GM21737 (cell line): ENCODE measurements around the gene C12orf56.
"Not testable (repeated sequence)": the region's sequence is repeated elsewhere in the genome, so short reads cannot be mapped to it uniquely, and the experiment has no call there.

Source experiments
- ATAC-seq: cut with Tn5 transposase; IDR thresholded peaks from one replicate; pipeline ENCODE4 v1.9.1; 2021; ENCODE audit warnings: mild to moderate bottlenecking, moderate library complexity; ENCODE audit not compliant: unreplicated experiment

The C12orf56 gene

DNA sequence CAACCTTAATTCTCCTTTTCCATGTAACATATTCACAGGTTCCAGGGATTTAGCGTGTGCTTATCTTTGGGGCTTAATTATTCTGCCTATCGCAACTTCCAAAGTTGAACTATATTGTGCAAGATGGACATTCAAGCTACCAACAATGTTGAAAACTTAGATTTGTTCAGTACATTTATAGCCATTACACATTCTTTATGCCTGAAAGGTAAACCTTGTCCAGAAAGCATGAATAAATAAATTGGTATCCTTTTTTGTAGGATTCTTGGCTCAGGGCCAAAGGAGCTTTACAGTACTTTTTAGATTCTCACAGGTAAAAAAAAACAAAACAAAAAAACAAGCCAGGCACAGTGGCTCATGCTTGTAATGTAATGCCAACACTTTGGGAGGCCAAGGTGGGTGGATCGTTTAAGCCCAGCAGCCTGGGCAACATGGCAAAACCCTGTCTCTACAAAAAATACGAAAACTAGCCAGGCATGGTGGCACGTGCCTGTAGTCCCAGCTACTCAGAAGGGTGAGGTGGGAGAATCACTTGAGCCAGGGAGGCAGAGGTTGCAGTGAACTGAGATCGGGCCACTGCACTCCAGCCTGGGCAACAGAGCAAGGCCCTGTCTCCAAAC is 3.3 kb downstream of the C12orf56 start:
- ATAC-seq = no peak

DNA sequence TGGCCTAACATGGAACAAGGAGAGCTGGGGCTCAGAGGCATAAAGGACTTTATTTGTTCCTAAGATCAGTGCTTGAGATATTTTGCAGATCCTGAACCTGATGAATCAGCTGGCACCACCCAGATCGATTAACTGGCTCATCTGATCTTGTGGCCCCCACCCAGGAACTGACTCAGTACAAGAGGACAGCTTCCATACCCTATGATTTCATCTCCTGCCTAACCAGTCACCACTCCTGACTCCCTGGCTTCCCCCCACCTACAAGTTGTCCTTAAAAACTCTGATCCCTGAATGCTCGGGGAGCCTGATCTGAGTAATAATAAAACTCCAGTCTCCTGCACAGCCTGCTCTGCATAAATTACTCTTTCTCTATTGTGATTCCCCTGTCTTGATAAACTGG is 5.1 kb downstream of the C12orf56 start:
- ATAC-seq = no peak

DNA sequence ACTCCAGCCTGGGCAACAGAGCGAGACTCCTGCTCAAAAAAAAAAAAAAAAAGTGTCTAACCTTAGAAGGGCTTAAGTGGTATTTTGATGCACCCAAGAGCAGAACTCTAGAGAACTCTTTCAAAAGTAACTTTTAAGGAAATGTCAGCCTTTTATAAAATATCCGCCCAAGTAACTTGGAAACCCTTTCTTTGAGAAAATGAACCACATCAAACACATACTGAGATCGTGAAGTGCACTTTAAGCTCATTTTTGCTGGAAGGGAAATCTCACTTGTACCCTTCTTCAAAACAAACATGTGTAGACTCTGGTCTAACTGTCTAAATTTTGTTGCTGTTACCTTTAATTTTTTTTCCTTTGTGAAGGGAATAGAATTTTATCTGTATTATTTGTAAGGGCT is 5.5 kb downstream of the C12orf56 start:
- no peak for ATAC-seq

DNA sequence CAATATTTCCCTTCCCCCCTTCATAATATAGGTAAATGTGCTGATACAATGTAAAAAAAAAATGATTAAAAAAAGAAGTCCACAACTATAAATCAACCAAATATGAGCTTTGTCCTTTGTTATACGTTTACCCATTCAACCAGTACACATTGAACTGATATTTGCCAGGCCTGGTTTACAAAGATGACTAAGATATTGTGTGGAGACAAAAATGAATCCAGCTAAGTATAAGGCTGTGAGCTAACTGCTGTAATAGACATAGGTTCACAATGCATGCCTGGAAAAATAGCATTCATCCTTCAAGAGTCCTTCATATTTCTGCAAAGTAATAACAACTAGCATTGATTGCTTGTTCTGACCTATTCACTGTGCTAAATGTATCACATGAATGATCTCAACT is 6.9 kb downstream of the C12orf56 start:
- no peak for ATAC-seq

DNA sequence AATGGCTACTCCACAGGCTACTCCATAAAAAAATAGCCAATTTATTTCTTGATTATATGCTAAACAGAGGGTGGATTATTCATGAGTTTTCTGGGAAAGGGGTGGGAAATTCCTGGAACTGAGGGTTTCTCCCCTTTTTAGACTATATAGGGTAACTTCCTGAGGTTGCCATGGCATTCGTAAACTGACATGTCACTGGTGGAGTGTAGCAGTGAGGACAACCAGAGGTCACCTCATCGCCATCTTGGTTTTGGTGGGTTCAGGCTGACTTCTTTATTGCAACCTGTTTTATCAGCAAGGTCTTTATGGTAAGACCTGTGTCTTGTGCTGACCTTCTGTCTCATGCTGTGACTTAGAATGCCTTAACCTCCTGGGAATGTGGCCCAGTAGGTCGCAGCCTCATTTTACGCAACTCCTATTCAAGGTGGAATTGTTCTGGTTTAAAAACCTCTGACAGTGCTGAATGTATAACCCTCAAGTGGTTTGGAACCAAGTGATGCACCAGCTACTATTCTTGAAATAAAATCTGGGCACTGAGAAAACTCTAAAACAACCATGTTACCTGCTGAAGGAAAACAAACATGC is 27.7 kb downstream of the C12orf56 start:
- no peak for ATAC-seq

DNA sequence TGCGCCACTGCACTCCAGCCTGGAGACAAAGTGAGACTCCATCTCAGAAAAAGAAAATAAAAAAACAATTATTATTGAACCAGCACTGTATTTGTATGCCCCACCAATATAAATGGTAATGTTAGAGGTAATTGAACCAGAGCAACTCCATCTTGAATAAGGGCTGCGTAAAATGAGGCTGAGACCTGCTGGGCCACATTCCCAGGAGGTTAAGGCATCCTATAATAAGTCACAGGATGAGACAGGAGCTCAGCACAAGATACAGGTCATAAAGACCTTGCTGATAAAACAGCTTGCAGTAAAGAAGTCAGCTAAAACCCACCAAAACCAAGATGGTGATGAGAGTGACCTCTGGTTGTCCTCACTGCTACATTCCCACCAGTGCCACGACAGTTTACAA is 29.4 kb downstream of the C12orf56 start:
- not testable (repeated sequence) for ATAC-seq

DNA sequence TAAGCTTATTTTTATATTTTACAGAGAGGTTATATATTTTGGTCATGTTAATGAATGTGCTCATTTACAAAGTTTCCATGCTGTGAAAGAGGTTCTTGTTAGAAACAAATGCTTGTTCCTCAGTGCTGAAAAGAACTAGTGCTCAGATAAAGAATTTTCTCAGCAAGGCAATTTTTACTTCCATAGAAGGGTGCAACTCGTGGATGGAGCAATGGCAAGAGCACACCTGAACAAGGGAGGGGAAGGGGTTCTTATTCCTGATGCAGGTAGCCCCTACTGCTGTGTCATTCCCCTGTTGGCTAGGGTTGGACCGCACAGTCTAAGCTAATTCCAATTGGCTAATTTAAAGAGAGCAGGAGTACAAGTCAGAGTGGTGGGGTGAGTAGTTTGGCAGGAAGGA is 34.3 kb downstream of the C12orf56 start:
- ATAC-seq = not testable (repeated sequence)

DNA sequence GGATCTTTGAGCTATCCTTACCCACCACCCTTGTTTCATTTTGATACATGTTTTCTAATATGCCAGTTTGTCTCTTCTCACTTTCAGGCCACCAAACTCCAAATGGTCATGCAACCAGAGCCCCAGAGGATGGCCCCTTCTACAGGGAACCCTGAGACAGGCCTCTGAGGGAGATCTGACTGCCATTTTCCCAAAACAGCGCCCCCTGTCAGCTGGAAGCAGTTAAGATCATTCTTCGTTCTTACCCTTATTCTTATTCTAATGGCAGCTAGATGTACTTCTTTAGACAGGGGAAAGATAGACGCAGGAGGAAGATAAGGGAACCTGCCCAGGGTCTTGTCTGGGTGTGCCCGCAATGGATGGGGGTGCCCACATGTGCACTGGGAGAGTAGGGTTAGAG is 38.4 kb downstream of the C12orf56 start:
- ATAC-seq = no peak

DNA sequence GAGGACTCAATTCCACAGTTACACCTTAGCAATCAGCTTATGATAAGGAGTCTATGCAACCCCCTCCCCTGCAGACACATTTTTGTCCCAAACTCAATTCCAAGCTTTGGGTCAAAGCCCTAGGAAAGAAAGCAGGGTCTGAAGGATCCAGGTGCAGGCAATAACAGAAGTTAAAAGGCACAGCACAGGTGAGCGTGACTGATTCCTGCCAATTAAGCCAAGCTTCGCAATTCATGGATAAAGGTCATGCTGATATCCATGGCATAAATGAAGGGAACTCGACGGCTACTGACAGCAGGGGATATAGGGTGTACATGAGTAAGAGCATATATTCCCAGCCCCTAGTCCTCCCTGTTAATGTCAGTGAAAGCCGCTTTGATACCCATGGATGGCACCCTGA is 39.3 kb downstream of the C12orf56 start:
- ATAC-seq = no peak

DNA sequence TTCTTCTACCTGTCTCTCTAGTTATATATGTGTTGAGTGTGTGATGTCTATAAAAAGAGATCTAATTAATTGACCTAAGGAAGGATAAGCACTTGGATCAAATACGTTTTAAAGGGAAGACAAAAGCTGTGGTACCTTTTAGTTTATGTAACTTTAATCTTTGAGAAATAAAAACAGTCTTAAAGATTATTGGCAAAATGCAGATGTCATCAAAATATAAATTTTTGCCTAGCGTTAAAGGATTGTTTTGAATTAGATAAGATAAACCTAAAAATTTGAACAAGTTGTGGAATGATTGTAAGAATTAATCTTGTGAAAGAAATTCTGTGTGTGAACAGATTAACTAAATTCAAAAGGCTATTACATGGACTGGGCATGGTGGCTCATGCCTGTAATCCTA is 42.9 kb downstream of the C12orf56 start:
- ATAC-seq = no peak

DNA sequence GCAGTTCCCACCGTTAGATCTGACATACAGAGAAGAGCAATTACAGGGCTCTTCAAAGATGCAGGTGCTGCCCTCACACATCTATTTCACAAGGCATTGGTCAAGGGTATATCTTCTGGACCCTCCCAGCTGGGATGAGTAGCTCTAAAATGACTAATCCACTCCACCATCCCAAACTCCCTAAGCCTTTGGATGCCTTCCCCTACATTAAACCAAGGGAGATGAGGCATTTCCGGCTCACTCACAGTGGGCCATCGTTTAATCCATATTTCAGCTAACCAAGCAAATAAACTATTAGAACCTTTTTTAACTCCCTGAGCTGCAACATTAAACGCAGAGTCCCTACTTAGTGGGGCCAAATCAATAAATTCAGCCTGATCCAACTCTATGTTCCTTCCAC is 45.9 kb downstream of the C12orf56 start:
- ATAC-seq = not testable (repeated sequence)

DNA sequence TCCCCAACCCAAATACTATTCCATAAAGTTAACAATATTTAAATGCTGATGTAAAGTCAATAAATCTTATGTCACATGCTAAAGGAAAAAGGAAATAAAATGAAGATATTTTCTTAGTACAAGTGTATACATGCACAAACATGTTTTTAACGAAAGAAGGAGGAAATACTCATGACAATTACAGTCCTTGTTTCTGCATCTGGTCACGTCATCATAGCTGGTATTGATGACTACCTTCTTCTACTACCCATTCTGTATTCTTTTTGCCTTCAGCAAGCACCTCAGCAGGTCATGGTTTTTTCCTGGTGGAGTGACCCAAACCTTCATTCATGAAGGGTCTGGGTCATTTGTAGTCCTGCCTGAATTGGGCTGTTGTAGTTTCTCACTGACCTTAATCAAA is 50.0 kb downstream of the C12orf56 start:
- ATAC-seq = not testable (repeated sequence)

DNA sequence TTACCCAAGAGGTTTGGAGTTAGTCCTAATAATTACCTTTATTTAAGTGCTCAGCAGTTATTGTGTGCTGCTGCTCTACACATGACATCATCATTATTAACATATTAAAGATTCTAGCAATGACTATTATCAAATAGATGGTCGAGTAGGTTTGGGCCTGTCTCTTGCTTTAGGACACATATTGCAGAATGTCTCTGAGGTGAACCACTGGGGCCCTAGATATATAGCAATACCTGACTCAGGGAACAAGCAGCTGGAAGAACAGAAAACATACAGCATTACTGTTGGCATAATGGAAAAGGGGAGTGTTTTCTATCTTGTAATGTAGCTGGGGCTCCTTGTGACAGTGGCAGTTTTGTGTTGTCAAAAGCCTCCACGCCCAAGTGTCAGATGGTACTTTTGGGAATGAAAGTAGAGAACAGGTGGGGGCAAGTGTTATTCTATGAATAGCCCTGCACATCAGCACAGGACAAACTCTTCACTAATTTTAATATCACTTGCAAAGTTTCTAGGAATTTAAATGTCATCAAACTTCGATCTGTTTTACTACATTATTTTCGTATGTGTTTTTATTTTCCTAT is 54.6 kb downstream of the C12orf56 start:
- ATAC-seq = no peak

DNA sequence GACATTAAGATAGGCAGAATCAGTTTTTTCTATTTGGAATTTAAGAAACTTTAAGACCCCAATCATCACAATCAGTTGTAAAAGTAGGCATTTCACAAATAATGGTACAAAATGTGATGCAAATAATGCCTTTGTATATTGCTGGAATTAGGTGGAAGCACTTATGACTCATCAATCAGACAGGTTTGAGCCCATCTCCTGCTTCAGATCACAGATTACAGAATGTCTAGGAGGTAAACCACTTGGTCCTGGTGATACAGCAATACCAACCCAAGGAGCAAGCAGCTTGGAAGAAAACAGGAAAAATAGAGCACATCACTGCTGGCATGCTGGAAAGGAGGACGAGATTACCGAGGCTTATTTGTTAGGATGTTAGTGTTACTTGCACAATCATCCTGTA is 57.6 kb downstream of the C12orf56 start:
- no peak for ATAC-seq

DNA sequence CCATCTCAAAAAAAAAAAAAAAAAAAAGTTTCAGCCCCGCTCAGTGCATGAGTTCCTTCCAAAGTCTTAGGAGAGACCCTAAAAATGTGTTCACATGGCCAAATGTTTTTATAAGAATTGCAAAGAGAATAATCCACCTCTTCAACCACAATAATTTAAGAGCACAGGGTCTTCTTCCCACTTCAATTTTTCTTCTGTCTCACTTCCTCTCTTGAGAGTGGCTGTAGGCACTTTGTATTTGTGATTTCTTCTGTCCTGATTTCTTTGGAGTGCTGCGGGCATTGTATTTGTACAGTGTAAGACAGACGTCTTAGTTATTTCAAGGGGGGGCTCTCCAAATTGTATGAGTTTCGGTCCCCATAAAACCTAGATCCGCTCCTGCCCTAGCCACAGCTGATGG is 58.3 kb downstream of the C12orf56 start:
- no peak for ATAC-seq

DNA sequence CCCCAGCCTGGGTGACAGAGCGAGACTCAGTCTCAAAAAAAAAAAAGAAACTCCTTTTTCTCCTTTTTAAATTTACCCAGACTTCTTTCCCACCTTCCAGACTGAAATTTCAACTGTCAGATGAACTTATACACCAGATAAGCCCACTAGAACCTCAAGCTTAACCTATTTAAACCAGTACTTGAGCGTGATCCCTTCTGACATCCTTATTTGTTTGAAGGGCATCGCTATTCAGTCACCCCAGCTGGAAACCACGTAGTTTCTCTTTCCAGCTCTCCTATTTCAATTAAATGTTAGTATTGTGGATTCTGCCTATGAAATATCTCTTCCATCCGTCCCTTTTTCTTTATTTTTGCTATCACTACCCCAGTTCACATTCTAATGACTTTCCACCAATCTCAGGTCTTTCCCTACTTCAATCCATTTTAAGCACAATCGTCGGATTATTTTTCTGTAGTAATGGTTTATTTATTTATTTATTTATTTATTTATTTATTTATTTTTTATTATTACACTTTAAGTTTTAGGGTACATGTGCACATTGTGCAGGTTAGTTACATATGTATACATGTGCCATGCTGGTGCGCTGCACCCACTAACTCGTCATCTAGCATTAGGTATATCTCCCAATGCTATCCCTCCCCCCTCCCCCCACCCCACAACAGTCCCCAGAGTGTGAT is 61.4 kb downstream of the C12orf56 start:
- ATAC-seq = not testable (repeated sequence)

DNA sequence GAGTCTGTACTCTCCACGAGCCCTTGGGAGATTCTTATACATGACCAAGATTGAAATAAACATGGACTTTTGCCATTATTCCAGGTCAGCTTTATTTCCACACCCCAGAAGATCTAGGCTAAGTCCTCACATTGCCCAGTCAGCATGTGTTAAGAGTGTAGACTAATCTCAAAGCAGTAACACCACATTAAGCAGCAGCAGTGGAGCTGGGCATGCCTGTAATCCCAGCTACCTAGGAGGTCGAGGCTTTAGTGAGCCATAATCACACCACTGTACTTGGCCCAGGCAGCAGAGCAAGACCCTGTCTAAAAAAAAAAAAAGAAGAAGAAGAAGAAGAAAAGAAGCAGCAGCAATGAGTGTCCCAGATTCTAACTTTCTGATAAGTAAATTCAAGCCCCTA is 65.5 kb downstream of the C12orf56 start:
- ATAC-seq = no peak

DNA sequence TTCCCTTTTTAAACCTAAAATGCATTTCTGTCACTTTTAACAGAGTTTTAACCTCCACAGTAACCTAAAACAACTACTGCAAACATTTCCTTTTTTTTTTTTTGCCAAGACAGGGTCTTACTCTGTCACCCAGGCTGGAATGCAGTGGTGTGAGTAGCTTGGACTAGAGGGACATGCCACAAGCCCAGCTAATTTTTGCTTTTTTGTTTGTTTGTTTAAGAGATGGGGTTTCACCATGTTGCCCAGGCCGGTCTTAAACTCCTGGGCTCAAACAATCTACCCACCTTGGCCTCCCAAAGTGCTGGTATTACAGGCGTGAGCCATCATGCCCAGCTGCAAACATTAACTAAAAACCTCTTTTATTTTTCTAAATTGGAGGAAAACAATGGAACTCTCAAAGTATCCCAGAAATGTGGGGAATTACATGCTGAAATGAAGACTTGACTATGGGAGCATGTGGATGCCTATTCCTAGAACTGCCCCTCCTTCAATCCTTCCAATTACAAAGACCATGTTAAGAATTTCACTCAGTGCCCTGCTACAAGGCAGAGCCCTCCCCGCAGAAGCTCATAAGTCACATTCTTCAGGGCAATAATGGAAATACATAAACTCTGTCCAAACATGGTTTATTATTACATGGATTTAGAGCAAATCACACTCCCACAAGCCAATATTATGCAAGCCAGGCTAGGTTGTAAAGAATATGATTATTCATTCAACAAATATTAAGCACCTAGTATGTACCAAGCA is 66.9 kb downstream of the C12orf56 start:
- no peak for ATAC-seq

DNA sequence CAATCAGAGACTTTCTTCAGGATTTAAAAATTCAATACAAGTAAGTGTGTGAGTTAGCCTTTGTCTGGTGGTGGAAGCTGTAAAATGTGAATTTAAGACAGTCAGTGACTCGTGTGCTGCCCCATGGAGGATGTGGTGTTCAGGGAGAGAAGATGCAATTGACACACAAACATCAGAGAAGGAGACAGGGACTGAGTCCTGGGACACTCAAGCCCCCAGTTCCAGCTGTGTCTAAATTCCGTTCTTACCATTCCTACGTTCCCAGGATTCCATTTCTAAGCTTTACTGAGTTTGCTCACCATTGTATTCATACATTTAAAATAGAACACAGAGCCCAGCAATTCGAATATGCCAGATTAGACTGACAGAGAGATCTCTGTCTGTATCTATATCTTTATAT is 67.6 kb downstream of the C12orf56 start:
- no peak for ATAC-seq

DNA sequence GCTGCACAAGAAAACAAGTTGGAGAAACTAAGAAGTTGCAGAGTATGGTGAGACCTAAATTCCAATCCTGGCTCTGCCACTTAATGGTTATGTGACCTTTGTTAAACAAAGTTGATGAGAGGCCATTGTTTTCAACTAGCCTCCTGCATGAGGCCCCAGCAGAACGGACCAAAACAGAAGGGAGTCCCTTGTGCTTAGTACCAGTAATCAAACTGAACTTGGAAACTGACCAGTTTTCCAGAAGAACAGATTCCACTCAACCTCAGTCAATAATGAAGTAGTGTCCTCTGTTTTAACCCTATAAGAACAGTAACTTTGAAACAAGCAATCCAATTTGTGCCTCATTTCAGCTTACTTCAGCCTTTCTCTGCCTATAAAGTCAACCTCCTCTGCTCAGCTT is 69.9 kb downstream of the C12orf56 start:
- no peak for ATAC-seq

DNA sequence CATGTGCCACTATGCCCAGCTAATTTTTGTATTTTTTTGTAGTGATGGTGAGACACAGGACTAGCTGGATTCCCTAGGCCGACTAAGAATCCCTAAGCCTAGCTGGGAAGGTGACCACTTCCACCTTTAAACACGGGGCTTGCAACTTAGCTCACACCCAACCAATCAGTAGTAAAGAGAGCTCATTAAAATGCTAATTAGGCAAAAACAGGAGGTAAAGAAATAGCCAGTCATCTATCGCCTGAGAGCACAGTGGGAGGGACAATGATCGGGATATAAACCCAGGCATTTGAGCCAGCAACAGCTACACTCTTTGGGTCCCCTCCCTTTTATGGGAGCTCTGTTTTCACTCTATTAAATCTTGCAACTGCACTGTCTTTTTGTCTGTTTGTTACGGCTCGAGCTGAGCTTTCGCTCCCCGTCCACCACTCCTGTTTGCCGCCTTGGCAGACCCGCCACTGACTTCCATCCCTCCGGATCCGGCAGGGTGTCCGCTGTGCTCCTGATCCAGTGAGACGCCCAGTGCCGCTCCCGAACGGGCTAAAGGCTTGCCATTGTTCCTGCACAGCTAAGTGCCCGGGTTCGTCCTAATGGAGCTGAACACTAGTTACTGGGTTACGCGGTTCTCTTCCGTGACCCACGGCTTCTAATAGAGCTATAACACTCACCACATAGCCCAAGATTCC is 70.9 kb downstream of the C12orf56 start:
- not testable (repeated sequence) for ATAC-seq
